Ramos (cell line): Measurements from ENCODE around the gene GSTM5.
"Not testable (repeated sequence)": the region's sequence is repeated elsewhere in the genome, so short reads cannot be mapped to it uniquely, and the experiment has no call there.

Experiments
- in situ Hi-C: fragments of 300-500 bp; cut with MboI; formaldehyde crosslinking; loops from one replicate; pipeline ENCODE4 v1.14.3; 2022; ENCODE audit warnings: low sequenced_read_pairs; ENCODE audit not compliant: unreplicated experiment

Gene GSTM5

GRCh38 chr1:109759513-109760334, 47.7 kb downstream of the GSTM5 start:
- in situ Hi-C loops, result no loop called here

- in situ Hi-C loops, result no loop called here
Observed at GRCh38 chr1:109760581-109761226, 48.7 kb downstream of the GSTM5 start.

- in situ Hi-C loops, result no loop called here
Observed at GRCh38 chr1:109761227-109762038, 49.4 kb downstream of the GSTM5 start.

GRCh38 chr1:109762039-109762585, 50.1 kb downstream of the GSTM5 start:
- in situ Hi-C loops, result no loop called here

GRCh38 chr1:109762821-109763645, 51.0 kb downstream of the GSTM5 start:
- in situ Hi-C loops, result no loop called here

GRCh38 chr1:109763646-109764415, 51.8 kb downstream of the GSTM5 start, which contains the start of gene EPS8L3:
Gene EPS8L3 (minus strand): TSS chr1:109763923. CDS start chr1:109761749, 2,174 bp downstream.
- in situ Hi-C loops, result no loop called here

- in situ Hi-C loops, result no loop called here
Observed at GRCh38 chr1:109764561-109765482, 52.8 kb downstream of the GSTM5 start.

- in situ Hi-C loops, result no loop called here
Observed at GRCh38 chr1:109765483-109765815, 53.4 kb downstream of the GSTM5 start.

GRCh38 chr1:109765896-109766615, 54.0 kb downstream of the GSTM5 start:
- in situ Hi-C loops, result no loop called here

- in situ Hi-C loops, result not testable (repeated sequence)
Observed at GRCh38 chr1:109766991-109767636, 55.1 kb downstream of the GSTM5 start.
